Stimulated activated CD8-positive, alpha-beta memory T cell treated with anti-CD3 and anti-CD28 coated beads, Interleukin-7, amount 100 ng/mL, for 1 hour (primary cell): Measurements from ENCODE around the gene PLEKHG4B.
"Not testable (repeated sequence)": the region's sequence is repeated elsewhere in the genome, so short reads cannot be mapped to it uniquely, and the experiment has no call there.

ENCODE experiments used
- DNase-seq, 2 donors: peaks; one replicate each; pipeline ENCODE4 v3.0.0-alpha.2; 2020; ENCODE audit warnings: low read depth in 2 of 2

The PLEKHG4B gene

GRCh38 chr5:225334-225733, 133.4 kb downstream of the PLEKHG4B start:
- DNase-seq: no peak

DNA sequence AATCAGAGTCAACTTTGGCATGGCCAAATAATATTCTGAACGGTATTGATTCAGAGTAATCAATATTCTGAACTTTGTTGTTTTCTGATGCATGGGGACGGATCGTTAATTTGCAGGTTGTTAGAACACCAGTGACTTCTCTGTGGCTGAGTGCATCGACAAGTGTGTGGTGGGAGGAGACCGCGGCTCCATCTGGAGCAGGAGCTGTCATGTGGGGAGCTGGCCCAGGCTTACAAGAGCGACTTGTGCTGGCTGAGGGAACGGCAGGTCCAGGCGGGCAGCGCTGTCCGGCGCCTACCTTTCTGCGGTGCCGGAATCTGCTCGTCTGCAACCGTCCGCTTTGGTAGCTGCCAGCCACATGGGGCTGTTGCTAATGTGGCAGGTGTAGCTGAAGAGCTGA, 135.4 kb downstream of the PLEKHG4B start:
- DNase-seq: not testable (repeated sequence)

DNA sequence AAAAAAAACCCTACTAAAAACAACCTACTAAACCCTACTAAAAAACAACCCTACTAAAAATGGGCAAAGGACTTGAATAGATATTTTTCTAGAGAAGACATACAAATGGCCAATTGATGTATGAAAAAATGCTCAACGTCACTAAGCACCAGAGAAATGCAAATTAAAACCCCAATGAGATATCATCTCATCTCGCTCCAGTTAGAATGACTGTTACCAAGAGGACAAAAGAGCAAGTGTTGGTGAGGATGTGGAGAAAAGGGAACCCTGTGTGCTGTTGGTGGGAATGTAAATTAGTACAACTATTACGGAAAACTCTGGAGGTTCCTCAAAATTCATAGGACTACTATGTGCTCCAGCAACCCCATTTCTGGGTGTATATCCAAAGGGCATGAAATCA, 136.9 kb downstream of the PLEKHG4B start:
- DNase-seq: no peak

GRCh38 chr5:230711-231110, 138.7 kb downstream of the PLEKHG4B start:
- DNase-seq: no peak

GRCh38 chr5:231661-232060, 139.7 kb downstream of the PLEKHG4B start:
- DNase-seq: no peak

- not testable (repeated sequence) for DNase-seq
These were observed 141.5 kb downstream of the PLEKHG4B start for GRCh38 chr5:233426-233825.

GRCh38 chr5:234450-234849, 142.5 kb downstream of the PLEKHG4B start:
- no peak for DNase-seq

GRCh38 chr5:235527-235926, 143.6 kb downstream of the PLEKHG4B start:
- DNase-seq: not testable (repeated sequence)

- DNase-seq: not testable (repeated sequence)
These were observed 146.0 kb downstream of the PLEKHG4B start for GRCh38 chr5:237931-238330.
